ENCODE measurements around the gene UCK2.

UCK2 gene

DNA sequence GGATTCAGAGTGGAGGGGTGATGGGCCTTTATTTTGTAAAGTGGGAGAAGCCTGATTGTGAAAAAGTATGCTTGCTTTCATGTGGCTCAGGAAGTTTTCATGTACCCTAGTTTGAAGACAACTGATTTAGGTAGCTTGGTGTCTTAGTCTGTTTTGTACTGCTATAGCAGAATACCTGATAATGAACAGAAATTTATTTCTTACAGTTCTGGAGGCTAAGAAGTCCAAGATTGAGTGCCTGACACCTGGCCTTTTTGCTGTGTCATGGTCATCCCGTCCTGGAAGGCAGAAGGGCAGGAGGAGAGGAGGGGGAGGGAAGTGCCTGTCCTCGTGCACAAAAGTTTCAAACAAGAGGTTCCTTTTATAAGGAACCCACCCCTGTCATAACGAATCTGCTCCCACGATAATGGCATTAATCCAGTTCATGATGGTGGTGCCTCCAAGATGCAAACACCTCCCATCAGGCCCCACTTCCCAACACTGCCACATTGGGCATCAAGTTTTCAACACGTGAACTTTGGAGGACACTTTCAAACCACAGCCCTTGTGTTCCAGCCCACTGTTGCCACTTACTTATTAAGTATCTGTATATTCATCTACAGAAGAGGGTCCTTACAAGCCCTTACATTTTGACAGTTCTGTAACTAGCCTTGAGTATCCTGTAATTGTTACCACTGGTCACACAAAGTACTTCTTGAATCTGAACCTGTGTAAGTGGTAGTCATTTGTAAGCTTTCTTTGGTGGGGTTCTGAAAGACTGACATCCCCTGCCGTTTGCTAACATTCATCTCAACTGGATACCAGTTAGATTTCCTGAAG, 9.5 kb downstream of the UCK2 start:
- Histone ChIP-seq H3K4me2 (ENCODE audit: low read depth, low read length) (no peak overlapping the region), H3K79me2 (ENCODE audit: low read length) (peaks cover 99% of the 10 kb centered on the region), H3K4me3 (ENCODE audit: low read length) (no peak overlapping the region), H3K4me1 (ENCODE audit: low read length) (peaks cover 6% of the 10 kb centered on the region), H3K36me3 (replicated peaks; ENCODE audit: insufficient read depth, low read length) (0 out of 2 replicates have a peak, but pooled peaks cover 11% of the 10 kb centered on the region), H3F3A (ENCODE audit: insufficient read depth, low read length) (peaks cover 3% of the 10 kb centered on the region; the same call in 1 of the 2 replicates), H3K27ac (ENCODE audit: low read length) (no peak overlapping the region), H2AFZ (ENCODE audit: low read length) (no peak overlapping the region), H3K27me3 (replicated peaks; ENCODE audit: insufficient read depth, low read length) (no peaks in the 10 kb centered on the region), H3K9ac (ENCODE audit: low read length) (no peak overlapping the region), H4K20me1 (ENCODE audit: insufficient read depth, low read length) (peaks cover 83% of the 10 kb centered on the region), H3K9me3 (replicated peaks; ENCODE audit: insufficient read depth, low read length) (no peaks in the 10 kb centered on the region), H3K9me2 (replicated peaks; ENCODE audit: insufficient read depth, low read length) (no peaks in the 10 kb centered on the region)
- DNase-seq = no peak
- TF ChIP-seq, protein P1, sequence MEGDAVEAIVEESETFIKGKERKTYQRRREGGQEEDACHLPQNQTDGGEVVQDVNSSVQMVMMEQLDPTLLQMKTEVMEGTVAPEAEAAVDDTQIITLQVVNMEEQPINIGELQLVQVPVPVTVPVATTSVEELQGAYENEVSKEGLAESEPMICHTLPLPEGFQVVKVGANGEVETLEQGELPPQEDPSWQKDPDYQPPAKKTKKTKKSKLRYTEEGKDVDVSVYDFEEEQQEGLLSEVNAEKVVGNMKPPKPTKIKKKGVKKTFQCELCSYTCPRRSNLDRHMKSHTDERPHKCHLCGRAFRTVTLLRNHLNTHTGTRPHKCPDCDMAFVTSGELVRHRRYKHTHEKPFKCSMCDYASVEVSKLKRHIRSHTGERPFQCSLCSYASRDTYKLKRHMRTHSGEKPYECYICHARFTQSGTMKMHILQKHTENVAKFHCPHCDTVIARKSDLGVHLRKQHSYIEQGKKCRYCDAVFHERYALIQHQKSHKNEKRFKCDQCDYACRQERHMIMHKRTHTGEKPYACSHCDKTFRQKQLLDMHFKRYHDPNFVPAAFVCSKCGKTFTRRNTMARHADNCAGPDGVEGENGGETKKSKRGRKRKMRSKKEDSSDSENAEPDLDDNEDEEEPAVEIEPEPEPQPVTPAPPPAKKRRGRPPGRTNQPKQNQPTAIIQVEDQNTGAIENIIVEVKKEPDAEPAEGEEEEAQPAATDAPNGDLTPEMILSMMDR (IDR thresholded peaks at IDR 0.05; ENCODE audit: low read length) = no peak
- TF ChIP-seq EZH2phosphoT487 (IDR thresholded peaks at IDR 0.05; ENCODE audit: low read length) (no peak), EZH2 (optimal IDR thresholded peaks at IDR 0.05; ENCODE audit: low read depth, low read length) (no peak)

DNA sequence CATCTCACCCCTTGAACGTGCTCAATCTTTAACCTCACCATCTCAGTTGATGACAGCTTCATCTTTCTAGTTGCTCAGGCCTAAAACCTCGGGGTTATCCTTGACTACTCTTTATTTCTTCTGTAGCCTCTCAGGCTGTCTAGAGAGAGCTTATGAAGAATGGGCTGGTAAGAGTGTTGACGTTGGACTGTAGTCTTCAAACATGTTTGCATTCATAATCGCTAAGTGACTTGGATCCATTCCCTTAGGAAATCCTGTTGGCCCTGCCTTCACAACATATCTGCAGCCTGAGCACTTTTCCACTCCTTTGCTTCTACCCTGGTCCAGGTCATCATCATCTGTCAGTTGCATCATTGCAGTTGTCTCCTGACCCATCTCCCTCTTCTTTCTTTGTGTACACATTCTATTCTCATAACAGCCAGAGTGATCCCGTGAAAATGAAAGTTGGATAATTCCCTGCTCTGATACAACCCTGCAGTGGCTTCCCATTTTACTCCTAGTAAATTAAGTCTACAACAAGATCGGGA, 10.5 kb downstream of the UCK2 start:
- no peaks in the 10 kb centered on the region for H3K9me3 ChIP-seq (replicated peaks; ENCODE audit: insufficient read depth, low read length)
- no peak overlapping the region for H3K9ac ChIP-seq (ENCODE audit: low read length)
- peaks cover 16% of the 10 kb centered on the region for H3K4me1 ChIP-seq (ENCODE audit: low read length)
- H3F3A ChIP-seq (ENCODE audit: insufficient read depth, low read length) = peaks cover 13% of the 10 kb centered on the region
- H3K9me2 ChIP-seq (replicated peaks; ENCODE audit: insufficient read depth, low read length) = no peaks in the 10 kb centered on the region
- TF ChIP-seq, protein P1 (IDR thresholded peaks at IDR 0.05; ENCODE audit: low read length) = no peak
- 0 out of 2 replicates have a peak, but pooled peaks cover 11% of the 10 kb centered on the region for H3K36me3 ChIP-seq (replicated peaks; ENCODE audit: insufficient read depth, low read length)
- no peak overlapping the region for H3K4me2 ChIP-seq (ENCODE audit: low read depth, low read length)
- H3K4me3 ChIP-seq (ENCODE audit: low read length) = no peak overlapping the region
- H4K20me1 ChIP-seq (ENCODE audit: insufficient read depth, low read length) = peaks cover 83% of the 10 kb centered on the region
- H3K27me3 ChIP-seq (replicated peaks; ENCODE audit: insufficient read depth, low read length) = no peaks in the 10 kb centered on the region
- DNase-seq = no peak
- H3K27ac ChIP-seq (ENCODE audit: low read length) = no peak overlapping the region
- peaks cover 99% of the 10 kb centered on the region for H3K79me2 ChIP-seq (ENCODE audit: low read length)
- no peak overlapping the region for H2AFZ ChIP-seq (ENCODE audit: low read length)

DNA sequence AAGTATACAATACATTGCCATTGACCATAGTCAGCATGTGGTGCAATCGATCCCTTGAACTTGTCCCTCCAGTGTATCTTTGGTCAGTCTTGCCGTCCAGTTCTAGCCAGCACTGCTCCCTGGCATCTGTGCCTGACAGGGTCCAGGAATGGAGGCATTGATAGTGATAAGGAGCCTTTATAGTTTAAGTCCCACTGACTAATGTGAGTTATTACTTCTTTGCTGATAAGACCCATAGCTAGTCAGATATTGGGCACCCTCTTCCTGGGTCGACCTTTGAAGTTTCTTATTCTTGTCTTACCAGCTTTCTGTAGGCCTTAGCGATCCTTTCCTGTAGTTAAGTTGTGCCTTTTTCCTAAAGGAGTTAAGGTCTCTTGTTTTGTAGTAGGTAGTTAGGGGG, 13.0 kb downstream of the UCK2 start:
- no peak for DNase-seq
- Histone ChIP-seq H3K27ac (ENCODE audit: low read length) (no peak overlapping the region), H3K27me3 (replicated peaks; ENCODE audit: insufficient read depth, low read length) (no peaks in the 10 kb centered on the region), H3K79me2 (ENCODE audit: low read length) (peaks cover 99% of the 10 kb centered on the region), H3K4me3 (ENCODE audit: low read length) (no peak overlapping the region), H3K9me3 (replicated peaks; ENCODE audit: insufficient read depth, low read length) (no peaks in the 10 kb centered on the region), H3K9me2 (replicated peaks; ENCODE audit: insufficient read depth, low read length) (no peaks in the 10 kb centered on the region), H3K9ac (ENCODE audit: low read length) (no peak overlapping the region), H4K20me1 (ENCODE audit: insufficient read depth, low read length) (peaks cover 87% of the 10 kb centered on the region), H3K4me1 (ENCODE audit: low read length) (peaks cover 39% of the 10 kb centered on the region), H2AFZ (ENCODE audit: low read length) (no peak overlapping the region), H3F3A (ENCODE audit: insufficient read depth, low read length) (peaks cover 24% of the 10 kb centered on the region), H3K4me2 (ENCODE audit: low read depth, low read length) (no peak overlapping the region), H3K36me3 (replicated peaks; ENCODE audit: insufficient read depth, low read length) (0 out of 2 replicates have a peak, but pooled peaks cover 11% of the 10 kb centered on the region)
- TF ChIP-seq, protein P1 (IDR thresholded peaks at IDR 0.05; ENCODE audit: low read length) = no peak
- TF ChIP-seq EZH2phosphoT487 (IDR thresholded peaks at IDR 0.05; ENCODE audit: low read length) = no peak
- TF ChIP-seq EZH2 (optimal IDR thresholded peaks at IDR 0.05; ENCODE audit: low read depth, low read length) = no peak

Measured in MM.1S (cell line).